Spleen (tissue), 7 donors: ENCODE measurements around the gene EMC9.

Experiments used
- POLR2AphosphoS5 ChIP-seq, 3 donors: sonication (generic); formaldehyde crosslinking; IDR thresholded peaks; one replicate each; pipeline ENCODE4 v1.5.1; 2017; ENCODE audit warnings: antibody characterized with exemption in 3 of 3
- TF ChIP-seq, protein P1 (sequence below), 11 experiments: fragments of 200-600 bp in 7 of 11; fragments of 450-650 bp in 4 of 11; sonication (generic) in 4 of 11; IDR thresholded peaks in 8 of 11; conservative IDR thresholded peaks in 3 of 11; 1 replicate in 7 of 11; 2 replicates in 4 of 11; pipeline versions ENCODE4 v1.4.0 to v1.8.0; 2016 to 2021; ENCODE audit warnings: antibody characterized with exemption in 11 of 11, inconsistent platforms in 4 of 11, mild to moderate bottlenecking in 1 of 11
- donor health status: DM: no; HTN: no; CAD: no; lungs with moderate emphysema.
- donor health status: DM: no; HTN: no; CAD: no.
- donor health status: DM: no; HTN: no; CAD: no.

DNA sequence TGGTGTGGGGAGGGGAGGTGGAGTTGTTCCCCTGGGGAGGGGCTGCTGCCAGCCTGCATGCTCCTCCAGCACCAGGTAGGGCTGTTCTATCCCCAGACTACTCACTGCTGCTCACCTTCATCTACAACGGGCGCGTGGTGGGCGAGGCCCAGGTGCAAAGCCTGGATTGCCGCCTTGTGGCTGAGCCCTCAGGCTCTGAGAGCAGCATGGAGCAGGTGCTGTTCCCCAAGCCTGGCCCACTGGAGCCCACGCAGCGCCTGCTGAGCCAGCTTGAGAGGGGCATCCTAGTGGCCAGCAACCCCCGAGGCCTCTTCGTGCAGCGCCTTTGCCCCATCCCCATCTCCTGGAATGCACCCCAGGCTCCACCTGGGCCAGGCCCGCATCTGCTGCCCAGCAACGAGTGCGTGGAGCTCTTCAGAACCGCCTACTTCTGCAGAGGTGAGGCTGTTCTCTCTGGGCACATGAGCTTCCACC is 23.2 kb upstream of the EMC9 start:
- TF ChIP-seq, protein P1, sequence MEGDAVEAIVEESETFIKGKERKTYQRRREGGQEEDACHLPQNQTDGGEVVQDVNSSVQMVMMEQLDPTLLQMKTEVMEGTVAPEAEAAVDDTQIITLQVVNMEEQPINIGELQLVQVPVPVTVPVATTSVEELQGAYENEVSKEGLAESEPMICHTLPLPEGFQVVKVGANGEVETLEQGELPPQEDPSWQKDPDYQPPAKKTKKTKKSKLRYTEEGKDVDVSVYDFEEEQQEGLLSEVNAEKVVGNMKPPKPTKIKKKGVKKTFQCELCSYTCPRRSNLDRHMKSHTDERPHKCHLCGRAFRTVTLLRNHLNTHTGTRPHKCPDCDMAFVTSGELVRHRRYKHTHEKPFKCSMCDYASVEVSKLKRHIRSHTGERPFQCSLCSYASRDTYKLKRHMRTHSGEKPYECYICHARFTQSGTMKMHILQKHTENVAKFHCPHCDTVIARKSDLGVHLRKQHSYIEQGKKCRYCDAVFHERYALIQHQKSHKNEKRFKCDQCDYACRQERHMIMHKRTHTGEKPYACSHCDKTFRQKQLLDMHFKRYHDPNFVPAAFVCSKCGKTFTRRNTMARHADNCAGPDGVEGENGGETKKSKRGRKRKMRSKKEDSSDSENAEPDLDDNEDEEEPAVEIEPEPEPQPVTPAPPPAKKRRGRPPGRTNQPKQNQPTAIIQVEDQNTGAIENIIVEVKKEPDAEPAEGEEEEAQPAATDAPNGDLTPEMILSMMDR (IDR thresholded peaks at IDR 0.05 in 8 of 11, conservative IDR thresholded peaks at IDR 0.05 in 3 of 11) = no peak
- no peak for TF ChIP-seq POLR2AphosphoS5 (IDR thresholded peaks at IDR 0.05)
